ENCODE measurements around the gene SPATS2.
"Not testable (repeated sequence)": the region's sequence is repeated elsewhere in the genome, so short reads cannot be mapped to it uniquely, and the experiment has no call there.

The SPATS2 gene

DNA sequence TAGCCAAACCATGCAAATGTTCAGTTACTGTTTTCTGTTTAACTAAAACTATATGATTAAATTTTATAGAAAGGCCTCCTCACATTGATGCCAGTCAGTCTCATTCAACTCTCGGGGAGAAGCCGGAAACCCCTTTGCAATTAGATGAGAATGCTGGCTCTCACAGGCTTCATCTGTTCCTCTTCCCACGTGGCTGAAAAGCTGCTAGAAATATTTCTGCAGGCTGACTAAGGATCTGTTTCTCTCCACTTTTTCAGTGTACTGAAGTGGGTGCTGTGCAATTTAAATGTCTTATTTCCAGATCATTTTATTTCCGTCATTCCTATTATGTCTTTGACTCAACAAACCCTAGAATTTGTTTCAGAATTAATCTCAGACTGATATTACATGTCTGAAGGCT lies 154.1 kb downstream of the SPATS2 start:
- no peaks in the 10 kb centered on the region for H3K36me3 Mint-ChIP-seq
- H3K27me3 Mint-ChIP-seq = no peaks in the 10 kb centered on the region
- no peak overlapping the region for H3K27ac Mint-ChIP-seq
- H3K9me3 Mint-ChIP-seq = no peaks in the 10 kb centered on the region
- no peak overlapping the region for H3K4me3 Mint-ChIP-seq
- H3K4me1 Mint-ChIP-seq = peaks cover 6% of the 10 kb centered on the region

- Mint-ChIP-seq H3K27ac (no peak overlapping the region), H3K4me3 (no peak overlapping the region), H3K27me3 (no peaks in the 10 kb centered on the region), H3K36me3 (no peaks in the 10 kb centered on the region), H3K4me1 (no peaks in the 10 kb centered on the region), H3K9me3 (no peaks in the 10 kb centered on the region)
These were observed 157.5 kb downstream of the SPATS2 start for GRCh38 chr12:49524660-49525324.

DNA sequence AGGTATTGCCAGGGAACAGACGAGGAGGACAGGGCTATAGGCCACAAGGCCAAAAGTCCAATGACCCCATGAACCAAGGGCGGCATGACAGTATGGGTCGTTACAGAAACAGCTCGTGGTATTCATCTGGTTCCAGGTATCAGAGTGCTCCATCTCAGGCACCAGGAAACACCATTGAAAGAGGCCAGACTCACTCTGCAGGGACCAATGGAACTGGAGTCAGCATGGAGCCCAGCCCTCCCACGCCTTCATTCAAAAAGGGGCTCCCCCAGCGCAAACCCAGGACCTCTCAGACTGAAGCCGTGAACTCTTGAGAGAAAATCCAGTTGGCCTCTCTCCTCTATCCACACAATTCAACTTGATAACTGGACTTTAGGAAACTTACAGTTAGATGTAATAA lies 158.7 kb downstream of the SPATS2 start:
- Mint-ChIP-seq H3K4me3 (no peak overlapping the region), H3K4me1 (no peaks in the 10 kb centered on the region), H3K36me3 (no peaks in the 10 kb centered on the region), H3K27me3 (no peaks in the 10 kb centered on the region), H3K9me3 (no peaks in the 10 kb centered on the region), H3K27ac (no peak overlapping the region)

DNA sequence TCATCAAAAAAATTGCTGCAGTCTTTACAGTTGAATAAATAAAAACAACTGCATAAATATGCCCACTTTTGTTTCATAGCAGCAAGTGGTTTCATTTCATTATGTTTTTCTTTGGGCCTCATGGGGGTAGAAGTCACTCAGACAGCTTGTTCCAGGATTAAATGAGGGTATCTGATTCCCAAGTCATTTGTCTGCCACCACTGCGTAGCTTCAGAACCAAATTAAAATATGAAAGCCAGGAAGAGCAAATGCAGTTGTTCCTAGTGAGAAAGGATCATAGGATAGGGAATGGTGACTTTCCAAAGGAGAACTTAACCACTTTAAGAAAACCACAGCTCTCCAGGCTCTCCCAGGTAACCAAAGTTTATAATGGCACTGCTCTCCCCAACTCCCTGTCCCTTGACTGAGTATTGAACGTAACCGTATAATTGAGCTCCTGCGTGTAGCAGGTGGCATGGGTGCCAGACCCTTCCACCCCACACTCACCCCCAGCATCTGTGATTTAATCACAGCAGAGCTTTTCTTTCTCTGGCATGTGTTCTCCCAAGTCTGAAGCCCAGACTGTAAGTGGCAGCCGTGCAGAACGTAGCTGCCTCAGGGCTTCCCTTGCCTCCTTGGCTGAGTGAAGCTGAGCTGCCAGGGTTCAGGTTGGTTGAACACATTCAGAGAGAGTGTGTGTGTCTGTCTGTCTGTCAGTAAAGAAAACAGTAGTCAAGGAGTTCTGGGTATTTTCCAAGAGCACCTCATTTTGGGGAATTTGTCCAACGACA lies 160.3 kb downstream of the SPATS2 start:
- no peaks in the 10 kb centered on the region for H3K4me1 Mint-ChIP-seq
- H3K27ac Mint-ChIP-seq = no peak overlapping the region
- H3K9me3 Mint-ChIP-seq = no peaks in the 10 kb centered on the region
- H3K27me3 Mint-ChIP-seq = no peaks in the 10 kb centered on the region
- H3K4me3 Mint-ChIP-seq = no peak overlapping the region
- H3K36me3 Mint-ChIP-seq = no peaks in the 10 kb centered on the region

GRCh38 chr12:49529414-49529813 lies 162.2 kb downstream of the SPATS2 start:
- H3K4me1 Mint-ChIP-seq = no peaks in the 10 kb centered on the region
- H3K27ac Mint-ChIP-seq = no peak overlapping the region
- no peaks in the 10 kb centered on the region for H3K9me3 Mint-ChIP-seq
- H3K27me3 Mint-ChIP-seq = no peaks in the 10 kb centered on the region
- no peak overlapping the region for H3K4me3 Mint-ChIP-seq
- no peaks in the 10 kb centered on the region for H3K36me3 Mint-ChIP-seq

DNA sequence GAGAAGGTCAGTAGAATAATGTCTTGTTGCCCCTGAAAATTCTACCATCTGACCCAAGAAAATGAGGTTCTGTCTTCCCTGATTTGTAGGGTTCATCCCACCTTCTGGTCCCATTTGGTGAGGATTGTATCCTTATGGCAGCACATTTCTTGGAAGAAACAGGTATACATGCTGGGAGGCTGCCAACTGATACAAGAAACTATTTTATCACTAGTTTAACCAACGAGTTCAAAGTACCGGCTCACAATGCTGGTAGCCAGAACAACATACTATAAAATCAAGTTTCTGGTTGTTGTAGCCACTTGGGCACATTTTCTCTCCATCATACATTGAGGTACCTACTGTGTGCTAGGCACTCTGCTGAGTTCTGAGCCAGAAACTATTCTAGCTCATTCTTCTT lies 164.5 kb downstream of the SPATS2 start:
- Mint-ChIP-seq H3K4me3 (no peak overlapping the region), H3K4me1 (no peaks in the 10 kb centered on the region), H3K27me3 (no peaks in the 10 kb centered on the region), H3K27ac (no peak overlapping the region), H3K36me3 (no peaks in the 10 kb centered on the region), H3K9me3 (no peaks in the 10 kb centered on the region)

DNA sequence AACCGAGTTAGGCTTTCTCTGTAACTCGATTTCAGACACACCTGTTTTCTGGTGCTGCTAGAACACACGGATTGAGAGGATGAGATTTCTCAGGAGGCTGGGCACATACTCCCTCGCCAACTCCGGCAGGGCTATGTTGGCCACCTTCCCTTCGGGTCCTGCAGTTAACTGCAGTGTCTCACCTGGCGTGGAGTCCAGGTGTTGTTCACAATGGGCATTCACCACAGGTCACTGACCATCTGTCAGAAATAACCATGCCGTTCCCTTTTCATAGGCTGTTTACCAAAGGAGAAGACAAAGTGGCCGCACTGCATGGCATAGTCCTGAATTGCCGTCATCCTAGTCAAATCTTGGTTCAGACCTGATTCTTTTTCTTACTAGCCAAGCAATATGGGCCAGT lies 166.1 kb downstream of the SPATS2 start:
- Mint-ChIP-seq H3K36me3 (no peaks in the 10 kb centered on the region), H3K4me3 (no peak overlapping the region), H3K27me3 (no peaks in the 10 kb centered on the region), H3K9me3 (no peaks in the 10 kb centered on the region), H3K27ac (no peak overlapping the region), H3K4me1 (no peaks in the 10 kb centered on the region)

- not testable (repeated sequence) for H3K27ac Mint-ChIP-seq, H3K4me1 Mint-ChIP-seq, H3K36me3 Mint-ChIP-seq, H3K4me3 Mint-ChIP-seq, H3K9me3 Mint-ChIP-seq, H3K27me3 Mint-ChIP-seq
These were observed 166.9 kb downstream of the SPATS2 start for GRCh38 chr12:49534122-49534521.

DNA sequence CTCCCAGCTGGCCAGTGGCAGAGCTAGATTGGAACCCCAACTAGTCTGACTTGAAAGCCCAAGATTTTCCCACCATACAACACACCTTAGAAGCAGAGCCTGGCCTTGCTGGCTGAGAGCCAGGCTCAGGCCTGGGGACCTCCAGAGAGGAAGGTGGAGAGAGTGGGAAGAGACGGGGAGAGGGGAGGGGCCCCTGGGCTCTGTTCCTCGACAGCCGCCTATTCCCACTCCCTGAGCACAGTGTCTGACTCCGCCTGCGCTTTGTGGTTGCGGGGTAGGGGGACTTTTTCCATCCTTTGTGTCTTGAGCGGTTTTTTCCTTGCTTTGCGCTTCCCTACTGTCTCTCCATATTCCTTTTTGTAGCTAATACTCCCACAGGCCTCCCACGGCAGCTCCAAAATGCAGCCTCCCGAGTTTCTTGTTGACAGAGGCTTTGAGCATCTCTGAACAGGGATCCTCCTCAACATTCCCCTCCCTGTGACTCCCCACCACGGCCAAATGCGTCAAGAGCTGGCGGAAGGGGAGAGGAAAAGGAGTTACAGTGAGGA lies 167.5 kb downstream of the SPATS2 start:
- H3K36me3 Mint-ChIP-seq = no peaks in the 10 kb centered on the region
- no peaks in the 10 kb centered on the region for H3K9me3 Mint-ChIP-seq
- no peak overlapping the region for H3K4me3 Mint-ChIP-seq
- no peaks in the 10 kb centered on the region for H3K4me1 Mint-ChIP-seq
- H3K27me3 Mint-ChIP-seq = no peaks in the 10 kb centered on the region
- no peak overlapping the region for H3K27ac Mint-ChIP-seq

- no peak overlapping the region for H3K27ac Mint-ChIP-seq
- no peak overlapping the region for H3K4me3 Mint-ChIP-seq
- no peaks in the 10 kb centered on the region for H3K27me3 Mint-ChIP-seq
- peaks cover 9% of the 10 kb centered on the region for H3K4me1 Mint-ChIP-seq
- no peaks in the 10 kb centered on the region for H3K36me3 Mint-ChIP-seq
- H3K9me3 Mint-ChIP-seq = no peaks in the 10 kb centered on the region
These were observed 168.8 kb downstream of the SPATS2 start for GRCh38 chr12:49535921-49536525.

DNA sequence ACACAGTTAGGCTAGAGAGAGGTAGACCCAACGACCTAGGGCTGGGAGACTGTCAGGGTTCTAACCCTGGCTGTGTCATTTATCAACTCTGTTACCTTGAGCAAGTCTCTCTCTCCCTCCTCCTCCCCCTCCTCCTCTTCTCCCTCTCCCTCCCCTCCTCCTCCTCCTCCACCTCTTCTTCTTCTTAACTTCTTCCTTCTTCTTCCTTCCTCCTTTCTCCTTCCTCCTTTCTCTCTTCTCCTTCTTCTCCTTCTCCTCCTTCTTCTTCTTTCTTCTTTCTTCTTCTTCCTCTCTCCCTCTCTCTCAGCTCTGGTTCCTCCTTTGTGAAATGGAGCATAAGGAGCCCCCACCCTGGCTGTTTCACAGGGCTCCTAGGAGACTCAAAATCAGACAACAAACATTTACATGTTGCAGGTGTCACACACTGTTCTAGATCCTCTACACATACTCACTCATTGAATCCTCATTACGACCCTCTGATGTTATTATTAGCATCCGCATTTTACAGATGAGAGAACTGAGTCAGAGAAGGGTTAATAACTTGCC lies 169.3 kb downstream of the SPATS2 start:
- H3K4me3 Mint-ChIP-seq = peak overlapping the region; percentile 19
- peaks cover 14% of the 10 kb centered on the region for H3K4me1 Mint-ChIP-seq
- H3K36me3 Mint-ChIP-seq = no peaks in the 10 kb centered on the region
- H3K9me3 Mint-ChIP-seq = no peaks in the 10 kb centered on the region
- H3K27me3 Mint-ChIP-seq = no peaks in the 10 kb centered on the region
- H3K27ac Mint-ChIP-seq = peak overlapping the region; percentile 26

DNA sequence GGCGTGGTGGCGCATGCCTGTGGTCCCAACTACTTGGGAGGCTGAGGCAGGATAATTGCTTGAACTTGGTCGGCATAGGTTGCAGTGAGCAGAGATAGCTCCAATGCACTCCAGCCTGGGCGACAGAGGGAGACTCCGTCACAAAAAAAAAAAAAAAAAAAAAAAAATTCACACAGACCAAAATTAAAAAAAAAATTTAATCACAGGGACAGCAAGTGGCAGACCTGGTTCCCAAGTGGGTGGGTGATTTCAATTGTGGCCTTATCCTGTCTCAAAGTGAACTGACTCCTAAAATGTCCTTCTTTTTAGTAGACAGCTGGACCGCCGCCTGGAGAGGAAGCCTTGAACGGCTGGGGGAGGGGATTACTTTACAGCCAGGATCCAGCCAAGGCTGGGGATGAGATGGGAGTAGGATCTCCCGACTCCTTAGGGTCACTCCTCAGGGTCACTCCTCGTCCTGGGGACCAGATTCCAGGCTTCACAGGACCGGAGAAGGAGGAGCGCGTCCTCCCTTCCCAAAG lies 170.0 kb downstream of the SPATS2 start:
- peak overlapping the region; percentile 85 for H3K4me3 Mint-ChIP-seq
- no peak overlapping the region for H3K27ac Mint-ChIP-seq
- peaks cover 16% of the 10 kb centered on the region for H3K4me1 Mint-ChIP-seq
- no peaks in the 10 kb centered on the region for H3K27me3 Mint-ChIP-seq
- no peaks in the 10 kb centered on the region for H3K9me3 Mint-ChIP-seq
- no peaks in the 10 kb centered on the region for H3K36me3 Mint-ChIP-seq

GRCh38 chr12:49537752-49538509 lies 170.7 kb downstream of the SPATS2 start:
- Mint-ChIP-seq H3K27ac (no peak overlapping the region), H3K4me3 (peak overlapping the region; percentile 85), H3K4me1 (peaks cover 17% of the 10 kb centered on the region), H3K36me3 (no peaks in the 10 kb centered on the region), H3K9me3 (no peaks in the 10 kb centered on the region), H3K27me3 (no peaks in the 10 kb centered on the region)

- Mint-ChIP-seq H3K27ac (peak within 1 kb of the TSS; percentile 17), H3K4me1 (peaks cover 17% of the 10 kb centered on the region), H3K27me3 (no peaks in the 10 kb centered on the region), H3K4me3 (peak within 1 kb of the TSS; percentile 85), H3K9me3 (no peaks in the 10 kb centered on the region), H3K36me3 (no peaks in the 10 kb centered on the region)
These were observed 171.5 kb downstream of the SPATS2 start, which contains the start of gene KCNH3 for GRCh38 chr12:49538510-49539403. Gene KCNH3 (plus strand): TSS chr12:49539030. CDS start chr12:49539417, 387 bp downstream.

Measured in activated naive CD4-positive, alpha-beta T cell treated with anti-CD3 and anti-CD28 coated beads, Interleukin-2, amount 50 U/mL, for 24 hours (primary cell).